Right lobe of liver (tissue), 6 donors: Measurements from ENCODE around the gene RBM4. TPM values are rescaled to one million over a fixed set of nuclear protein-coding genes. Genes with fewer than 3 reads are reported as not detected.

Experiments used
- ATAC-seq, 4 donors: fragments of 200-7000 bp; cut with Tn5 transposase; one replicate each; pipeline ENCODE4 v1.9.1; 2020; ENCODE audit warnings: mild to moderate bottlenecking in 4 of 4, moderate library complexity in 4 of 4
- DNase-seq, 3 donors: peaks; one replicate each; pipeline ENCODE4 v3.0.0-alpha.2; 2020
- H3K27ac ChIP-seq, 3 donors: fragments of 200-600 bp; one replicate each; pipeline ENCODE4 v1.8.0; 2022
- H3K27me3 ChIP-seq, 2 donors: fragments of 200-600 bp; one replicate each; pipeline ENCODE4 v1.8.0; 2022
- H3K36me3 ChIP-seq, 4 donors: fragments of 200-600 bp; sonication (generic) in 1 of 4; one replicate each; pipeline versions ENCODE4 v1.5.1 to v1.8.0; 2017 to 2022; ENCODE audit warnings: control low read depth in 1 of 4
- H3K4me1 ChIP-seq, 4 donors: fragments of 200-600 bp; sonication (generic) in 1 of 4; one replicate each; pipeline versions ENCODE4 v1.5.1 to v1.8.0; 2017 to 2022; ENCODE audit warnings: control low read depth in 1 of 4
- H3K4me3 ChIP-seq, 3 donors: fragments of 200-600 bp; one replicate each; pipeline ENCODE4 v1.8.0; 2022
- H3K9me3 ChIP-seq, 4 donors: fragments of 200-600 bp; sonication (generic) in 1 of 4; one replicate each; pipeline versions ENCODE4 v1.5.1 to v1.8.0; 2017 to 2022; ENCODE audit warnings: control low read depth in 1 of 4
- POLR2A ChIP-seq: fragments of 450-650 bp; IDR thresholded peaks from one replicate; pipeline ENCODE4 v1.6.1; 2017; ENCODE audit warnings: antibody characterized with exemption, mild to moderate bottlenecking
- WGBS: methylation state at CpG from one replicate; pipeline ENCODE4 v1.1.6; 2018; ENCODE audit warnings: low coverage, low lambda C conversion rate; ENCODE audit not compliant: insufficient coverage; ENCODE audit errors: missing lambda C conversion rate; 5-methylcytosine and 5-hydroxymethylcytosine counted together
- intact Hi-C, 2 donors: fragments of 100-400 bp; cut with DNase I; formaldehyde crosslinking; loops; one replicate each; pipeline versions ENCODE4 v1.11.2 to v1.14.1; 2022
- total RNA-seq, 6 experiments: library from RNA; depleted of rRNA in 2 of 6; stranded (reverse); fragments of >200 nt in 2 of 6; fragmentation: NEBNext Ultra II Directional in 3 of 6; extraction: Animal tissue kit (Norgen Biotek cat#: 25700) in 3 of 6; gene quantifications; one replicate each; pipeline versions ENCODE4 v1.1.0 to v1.2.4, GENCODE V29; 2016 to 2023
- TF ChIP-seq, protein P1 (sequence below), 4 donors: fragments of 200-600 bp in 3 of 4; fragments of 450-650 bp in 1 of 4; IDR thresholded peaks; one replicate each; pipeline versions ENCODE4 v1.5.1 to v1.8.0; 2016 to 2022; ENCODE audit warnings: antibody characterized with exemption in 4 of 4, mild to moderate bottlenecking in 2 of 4
- donor health status: DM: no; HTN: yes; CAD: no.
- donor health status: DM: no; HTN: no; CAD: no.
- donor health status: DM: no; HTN: no; CAD: no.
- donor health status: DM: no; HTN: yes; CAD: no.
- donor health status: DM: no; HTN: yes; CAD: no.

RBM4 gene
- total RNA-seq, 6 experiments from 2014 or later: 40.3 to 57.0 (median 48.4) TPM

DNA sequence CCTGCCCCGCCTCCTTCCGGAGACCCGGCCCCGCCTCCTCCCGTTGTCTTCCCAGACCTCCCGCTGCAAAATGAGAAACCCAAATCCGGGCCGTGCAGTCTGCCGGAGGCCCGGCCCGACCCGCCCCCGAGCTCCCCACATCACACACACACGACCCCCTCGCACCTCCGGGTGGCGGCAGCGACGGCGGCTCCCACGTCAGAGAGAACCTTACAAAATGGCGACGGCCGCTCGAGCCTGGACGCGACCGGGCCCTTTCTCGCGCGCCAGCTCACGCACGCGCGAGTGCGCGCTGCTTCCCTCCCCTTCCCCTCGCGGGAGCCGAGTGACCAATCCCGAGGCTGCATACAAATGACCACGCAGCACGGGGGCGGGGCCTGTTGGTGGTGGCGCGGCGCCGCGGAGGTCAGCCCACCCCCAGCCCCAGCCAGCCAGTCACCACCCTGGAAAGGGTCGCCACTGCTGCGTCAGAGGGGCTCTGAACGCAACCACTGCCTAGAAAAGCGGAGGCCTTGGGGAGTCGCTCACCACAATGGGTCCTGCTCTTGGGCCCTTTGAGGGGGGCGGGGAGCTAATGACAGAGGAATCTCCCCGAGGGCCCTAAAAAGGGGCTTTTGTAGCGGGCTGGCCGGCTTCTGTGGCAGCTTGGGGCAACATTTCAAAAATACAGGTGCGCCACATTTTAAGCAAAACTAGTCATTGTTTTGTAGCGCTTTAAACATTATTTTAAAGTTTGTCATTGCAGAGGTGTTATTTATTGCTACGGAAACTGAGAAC lies 39.3 kb downstream of the RBM4 start, which contains the start of gene RBM4B:
TSS of gene RBM4B (minus strand) at position 289 of the 777 bp plus-strand sequence. CDS start 808 bp downstream, outside the sequence.
- H3K36me3 ChIP-seq: no peaks in the 10 kb centered on the region
- H3K27me3 ChIP-seq: no peaks in the 10 kb centered on the region
- peak within 1 kb of the TSS; percentile 64 to 72 (median 66) for H3K4me3 ChIP-seq
- H3K4me1 ChIP-seq: peaks cover 0 to 23% (median 3%) of the 10 kb centered on the region in 4 donors
- TF ChIP-seq, protein P1, sequence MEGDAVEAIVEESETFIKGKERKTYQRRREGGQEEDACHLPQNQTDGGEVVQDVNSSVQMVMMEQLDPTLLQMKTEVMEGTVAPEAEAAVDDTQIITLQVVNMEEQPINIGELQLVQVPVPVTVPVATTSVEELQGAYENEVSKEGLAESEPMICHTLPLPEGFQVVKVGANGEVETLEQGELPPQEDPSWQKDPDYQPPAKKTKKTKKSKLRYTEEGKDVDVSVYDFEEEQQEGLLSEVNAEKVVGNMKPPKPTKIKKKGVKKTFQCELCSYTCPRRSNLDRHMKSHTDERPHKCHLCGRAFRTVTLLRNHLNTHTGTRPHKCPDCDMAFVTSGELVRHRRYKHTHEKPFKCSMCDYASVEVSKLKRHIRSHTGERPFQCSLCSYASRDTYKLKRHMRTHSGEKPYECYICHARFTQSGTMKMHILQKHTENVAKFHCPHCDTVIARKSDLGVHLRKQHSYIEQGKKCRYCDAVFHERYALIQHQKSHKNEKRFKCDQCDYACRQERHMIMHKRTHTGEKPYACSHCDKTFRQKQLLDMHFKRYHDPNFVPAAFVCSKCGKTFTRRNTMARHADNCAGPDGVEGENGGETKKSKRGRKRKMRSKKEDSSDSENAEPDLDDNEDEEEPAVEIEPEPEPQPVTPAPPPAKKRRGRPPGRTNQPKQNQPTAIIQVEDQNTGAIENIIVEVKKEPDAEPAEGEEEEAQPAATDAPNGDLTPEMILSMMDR (IDR thresholded peaks at IDR 0.05): no peak
- peak; percentile 76 for TF ChIP-seq POLR2A
- peak within 1 kb of the TSS; percentile 77 to 83 (median 79) for H3K27ac ChIP-seq
- intact Hi-C loops: loop anchor here (5.0 kb wide), 2 partner anchors 85 to 100 kb away; partner anchors contain the start of genes CCDC87 (in 1 of the 2) and CCS (in 1 of the 2)
- WGBS: 1% methylated on average over 18 of the region's 61 CpGs
- no peaks in the 10 kb centered on the region for H3K9me3 ChIP-seq
- ATAC-seq (peak; percentile 96 to 98 (median 96)), DNase-seq (peak; percentile 97)

DNA sequence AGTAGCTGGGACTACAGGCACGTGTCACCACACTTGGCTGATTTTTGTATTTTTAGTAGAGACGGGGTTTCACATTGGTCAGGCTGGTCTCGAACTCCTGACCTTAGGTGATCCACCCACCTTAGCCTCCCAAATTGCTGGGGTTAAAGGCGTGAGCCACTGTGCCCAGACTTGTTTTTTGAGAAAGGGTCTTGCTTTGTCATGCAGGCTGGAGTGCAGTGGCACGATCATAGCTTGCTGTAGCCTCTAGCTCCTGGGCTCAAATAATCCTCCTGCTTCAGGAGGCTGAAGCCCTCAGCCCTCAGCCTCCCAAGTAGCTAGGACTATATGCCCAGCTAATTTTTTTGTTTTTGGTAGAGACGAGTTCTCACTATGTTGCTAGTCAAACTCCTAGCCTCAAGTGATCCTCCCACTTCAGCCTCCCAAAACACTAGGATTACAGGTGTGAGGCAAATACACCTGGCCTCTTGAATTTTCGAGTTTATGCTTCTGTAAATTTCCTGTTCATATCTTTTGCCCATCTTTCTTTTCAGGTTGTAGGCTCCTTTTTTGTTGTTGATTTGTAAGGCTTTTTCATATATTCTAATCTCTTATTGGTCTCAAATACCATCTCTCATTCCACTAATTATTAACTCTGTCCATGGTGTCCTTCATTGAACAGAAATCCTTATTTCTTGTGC lies 42.6 kb downstream of the RBM4 start:
- no peak for ATAC-seq
- 86% methylated on average over 7 of the region's 7 CpGs for WGBS

DNA sequence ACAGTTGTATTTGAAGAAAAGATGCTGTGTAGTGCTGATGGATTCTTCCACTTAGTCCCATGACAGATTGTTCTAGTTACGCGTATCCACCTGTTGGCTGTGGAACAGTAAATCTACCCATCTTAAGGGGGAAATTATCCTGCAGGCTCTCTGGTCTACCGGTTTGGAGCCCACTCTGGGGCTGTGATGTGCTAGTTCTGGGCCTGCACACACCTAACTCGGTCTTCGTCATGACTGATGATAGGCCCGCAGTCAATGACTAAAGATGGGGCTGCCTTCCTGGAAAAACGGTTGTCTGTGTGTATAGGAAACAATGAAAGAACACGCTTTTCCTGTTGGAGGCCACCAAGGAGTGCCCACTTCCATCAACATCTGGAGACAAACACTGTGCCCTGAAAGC lies 45.4 kb downstream of the RBM4 start:
- DNase-seq (no peak), ATAC-seq (no peak)
- Histone ChIP-seq H3K4me3 (no peak overlapping the region), H3K27me3 (no peaks in the 10 kb centered on the region), H3K9me3 (no peaks in the 10 kb centered on the region), H3K4me1 (no peaks in the 10 kb centered on the region), H3K27ac (no peak overlapping the region), H3K36me3 (peaks cover 0 to 19% (median 4%) of the 10 kb centered on the region in 4 donors)
- 87% methylated on average over 8 of the region's 8 CpGs for WGBS
- no peak for TF ChIP-seq POLR2A
- TF ChIP-seq, protein P1 (IDR thresholded peaks at IDR 0.05): no peak
- intact Hi-C loops: loop anchor here in 1 of 2 donors (5.0 kb wide), 1 partner anchor 102 kb away; no protein-coding TSS in a partner anchor

More for the DNA sequence above, 42.6 kb downstream of the RBM4 start:
- Histone ChIP-seq H3K4me3 (no peak overlapping the region), H3K9me3 (no peaks in the 10 kb centered on the region), H3K27ac (no peak overlapping the region), H3K36me3 (no peaks in the 10 kb centered on the region), H3K4me1 (peaks cover 0 to 6% (median 2%) of the 10 kb centered on the region in 4 donors), H3K27me3 (no peaks in the 10 kb centered on the region)
- intact Hi-C loops: loop anchor here in 1 of 2 donors (5.0 kb wide), 1 partner anchor 99 kb away; no protein-coding TSS in a partner anchor
- TF ChIP-seq, protein P1 (IDR thresholded peaks at IDR 0.05): no peak
- TF ChIP-seq POLR2A: no peak
- DNase-seq: no peak

GRCh38 chr11:66684635-66685034 lies 46.1 kb downstream of the RBM4 start:
- intact Hi-C loops: loop anchor here in 1 of 2 donors (5.0 kb wide), 1 partner anchor 102 kb away; no protein-coding TSS in a partner anchor
- WGBS: no CpG with 5 or more reads among the region's 2 CpGs
- no peak for DNase-seq

More at GRCh38 chr11:66684635-66685034, 46.1 kb downstream of the RBM4 start:
- TF ChIP-seq, protein P1 (IDR thresholded peaks at IDR 0.05): no peak
- TF ChIP-seq POLR2A: no peak
- no peak overlapping the region for H3K27ac ChIP-seq
- no peaks in the 10 kb centered on the region for H3K9me3 ChIP-seq
- no peak overlapping the region for H3K4me3 ChIP-seq
- ATAC-seq: no peak
- H3K4me1 ChIP-seq: no peaks in the 10 kb centered on the region
- H3K27me3 ChIP-seq: no peaks in the 10 kb centered on the region
- H3K36me3 ChIP-seq: peaks cover 0 to 23% (median 4%) of the 10 kb centered on the region in 4 donors
